GM19240 (cell line): ENCODE results near the gene SBK1.
"Not testable (repeated sequence)": the region's sequence is repeated elsewhere in the genome, so short reads cannot be mapped to it uniquely, and the experiment has no call there.

Experiments
- DNase-seq: peaks from one replicate; pipeline ENCODE4 v3.0.0; 2011; ENCODE audit warnings: low spot score; ENCODE audit not compliant: insufficient read length

SBK1 gene

DNA sequence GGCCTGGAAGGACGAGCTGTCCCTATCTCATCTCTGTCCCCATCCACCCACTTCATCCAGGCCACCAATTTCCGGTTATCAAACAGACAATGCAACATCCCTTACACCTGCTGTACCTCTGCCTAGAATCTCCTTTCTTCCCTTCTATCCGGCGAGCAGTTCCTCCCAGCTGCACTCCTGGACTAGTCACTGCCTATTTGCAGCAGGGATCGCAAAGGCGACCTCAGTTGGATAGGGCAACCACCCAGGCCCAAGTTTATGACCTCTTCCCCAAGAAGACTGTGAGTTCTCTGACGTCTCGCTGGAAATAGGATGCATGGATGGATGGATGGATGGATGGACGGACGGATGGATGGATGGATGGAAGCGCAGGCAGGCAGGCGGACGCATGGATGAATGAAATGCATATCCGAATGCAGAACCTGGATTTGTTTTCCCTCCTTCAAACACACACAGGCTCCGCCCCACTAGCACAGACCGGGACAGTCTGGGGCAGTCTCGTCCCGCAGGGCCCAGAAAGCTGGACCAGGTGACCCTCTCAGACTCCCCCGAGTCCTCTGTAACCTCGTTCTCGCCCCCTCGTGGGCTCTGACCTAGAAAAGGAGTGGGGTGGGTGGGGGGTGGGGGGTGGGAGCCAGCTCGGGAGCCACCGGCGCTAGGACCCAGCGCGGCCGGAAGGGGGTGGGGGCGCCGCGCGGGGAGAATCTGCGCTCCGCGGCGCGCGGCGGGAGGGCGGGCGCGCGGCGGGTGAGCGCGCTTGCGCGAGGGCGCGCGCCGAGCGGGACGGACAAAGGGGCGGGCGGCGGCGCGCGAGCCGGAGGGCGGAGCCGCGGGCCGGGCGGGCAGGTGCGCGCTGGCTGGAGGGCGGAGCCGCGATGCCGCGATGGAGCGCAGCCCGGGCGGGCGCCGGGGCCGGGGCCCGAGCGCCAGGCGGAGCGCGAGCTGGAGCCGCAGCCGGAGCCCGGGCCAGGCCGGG is at the start of gene SBK1:
Gene SBK1 (plus strand): TSS at position 875 of the 976 bp plus-strand sequence. CDS start 24,867 bp downstream, outside the sequence.
- peak; percentile 90 for DNase-seq

GRCh38 chr16:28249483-28249882 is 42.8 kb upstream of the SBK1 start:
- DNase-seq: not testable (repeated sequence)

- DNase-seq: no peak
These were observed 41.3 kb upstream of the SBK1 start for GRCh38 chr16:28250999-28251398.

GRCh38 chr16:28254158-28254557 is 38.2 kb upstream of the SBK1 start:
- no peak for DNase-seq

DNA sequence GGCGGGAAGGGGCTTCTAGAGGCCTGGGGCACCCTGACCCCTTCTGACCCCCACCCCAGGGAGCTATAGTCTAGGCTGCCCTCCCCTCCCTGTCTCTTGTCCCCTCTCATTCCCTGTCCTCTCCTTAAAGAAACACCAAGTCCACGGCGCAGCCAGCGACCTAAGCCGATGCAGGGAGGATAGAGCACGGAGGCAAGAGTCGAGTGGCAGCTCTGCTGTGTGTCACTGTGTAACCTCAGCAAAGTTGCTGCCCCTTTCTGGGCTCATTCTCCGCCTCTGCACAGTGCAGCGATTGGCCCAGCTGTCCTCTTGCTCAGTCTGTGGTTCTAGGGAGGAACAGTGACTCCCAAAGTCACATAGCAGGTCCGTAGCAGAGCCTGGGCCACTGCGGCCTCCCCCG is 36.5 kb upstream of the SBK1 start:
- DNase-seq: no peak

DNA sequence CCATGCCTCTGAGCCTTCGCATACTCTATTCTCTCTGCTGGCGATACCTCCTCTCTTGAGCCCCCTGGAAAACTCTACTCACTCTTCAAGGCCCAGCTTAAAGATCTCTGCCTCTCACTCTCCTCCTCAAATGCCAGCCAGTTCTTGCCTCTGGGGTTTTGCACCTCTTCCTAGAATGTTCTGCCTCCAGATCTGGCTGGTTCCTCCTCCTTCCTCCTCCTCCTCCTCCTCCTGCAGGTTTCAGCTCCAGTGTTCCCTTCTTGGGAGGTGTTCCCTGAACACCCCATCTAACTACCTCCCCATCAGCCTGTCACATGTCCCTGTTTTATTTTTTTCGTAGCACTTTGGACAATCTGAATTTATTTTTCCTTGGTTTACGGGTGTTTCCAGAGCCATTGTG is 35.1 kb upstream of the SBK1 start:
- no peak for DNase-seq

DNA sequence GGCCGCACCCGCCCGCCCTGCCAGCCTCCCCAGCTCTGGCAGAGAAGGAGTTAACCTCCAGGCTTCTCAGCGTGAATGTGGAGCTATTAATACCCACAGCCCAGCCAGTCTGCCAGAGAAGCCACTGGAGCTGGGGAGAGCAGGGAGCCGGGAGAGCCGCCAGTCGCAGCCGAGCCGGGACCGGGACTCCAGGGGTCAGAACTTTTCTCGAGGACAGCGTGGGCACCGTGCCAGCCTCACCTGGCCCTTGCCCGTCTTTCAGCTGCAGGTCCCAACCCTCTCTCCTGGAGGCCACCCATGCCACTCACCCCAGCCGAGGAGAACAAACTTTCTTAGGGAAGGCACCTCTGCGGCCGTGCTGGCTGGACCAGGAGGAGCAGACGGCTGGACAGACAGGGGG is 33.8 kb upstream of the SBK1 start:
- DNase-seq: no peak

- DNase-seq: no peak
These were observed 33.1 kb upstream of the SBK1 start for GRCh38 chr16:28259091-28259780.

DNA sequence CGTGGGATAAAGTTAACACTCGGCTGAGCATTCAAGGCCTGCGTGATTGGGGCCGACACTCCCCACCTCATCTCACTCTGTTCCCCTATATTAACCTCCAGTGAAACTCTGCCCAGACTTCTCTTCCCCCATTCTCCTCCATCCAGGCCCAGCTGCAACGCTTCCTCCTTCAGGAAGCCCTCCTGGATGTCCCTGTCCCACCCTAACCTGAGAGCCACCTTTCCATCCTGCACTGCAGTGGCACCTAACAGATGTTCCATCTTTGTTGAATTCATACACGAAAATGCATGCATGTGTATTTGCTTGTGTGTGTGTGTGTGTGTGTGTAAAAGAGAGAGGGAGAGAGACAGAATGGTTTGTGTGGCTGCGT is 32.6 kb upstream of the SBK1 start:
- DNase-seq: no peak

DNA sequence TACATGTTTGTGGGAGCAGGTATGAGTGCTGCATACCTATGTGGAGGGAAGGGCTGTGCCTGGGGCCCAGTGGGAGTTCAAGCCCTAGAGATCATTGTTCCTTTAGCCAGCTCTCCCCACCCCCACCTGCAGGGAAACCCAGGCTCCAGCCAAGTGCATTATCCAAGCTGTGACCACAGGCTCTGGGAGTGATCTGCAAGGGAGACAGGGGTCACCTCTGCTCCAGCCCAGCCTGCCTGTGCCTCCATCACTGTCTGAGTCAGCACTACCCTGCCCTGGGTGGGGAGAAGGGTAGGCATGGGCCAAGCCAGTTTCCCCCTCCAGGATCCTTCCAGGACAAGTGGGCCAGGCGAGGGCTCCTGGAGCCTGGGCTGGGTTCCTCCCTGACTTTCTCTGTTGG is 32.1 kb upstream of the SBK1 start:
- DNase-seq: no peak

DNA sequence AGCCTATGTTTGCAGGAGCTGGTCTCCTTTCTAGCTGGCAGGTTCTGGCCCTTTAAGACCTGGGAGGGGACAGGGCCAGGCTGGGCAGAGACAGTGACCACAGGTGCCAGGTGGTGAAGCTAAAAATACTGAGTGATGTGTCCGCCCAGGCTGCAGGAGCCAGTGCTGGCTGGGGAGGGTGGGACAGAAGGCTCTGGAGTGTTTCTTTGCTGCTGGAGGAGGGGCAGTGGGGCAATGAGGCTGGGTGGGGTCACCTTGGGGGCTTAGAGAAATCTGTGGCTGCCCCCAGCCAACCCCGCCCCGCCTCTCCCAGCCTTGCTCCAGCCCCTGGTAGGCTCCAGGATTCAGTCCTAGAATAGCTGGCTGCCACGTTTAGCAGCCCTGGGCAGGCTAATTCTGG is 30.4 kb upstream of the SBK1 start:
- DNase-seq: no peak

- DNase-seq: no peak
These were observed 29.0 kb upstream of the SBK1 start for GRCh38 chr16:28263305-28263704.

DNA sequence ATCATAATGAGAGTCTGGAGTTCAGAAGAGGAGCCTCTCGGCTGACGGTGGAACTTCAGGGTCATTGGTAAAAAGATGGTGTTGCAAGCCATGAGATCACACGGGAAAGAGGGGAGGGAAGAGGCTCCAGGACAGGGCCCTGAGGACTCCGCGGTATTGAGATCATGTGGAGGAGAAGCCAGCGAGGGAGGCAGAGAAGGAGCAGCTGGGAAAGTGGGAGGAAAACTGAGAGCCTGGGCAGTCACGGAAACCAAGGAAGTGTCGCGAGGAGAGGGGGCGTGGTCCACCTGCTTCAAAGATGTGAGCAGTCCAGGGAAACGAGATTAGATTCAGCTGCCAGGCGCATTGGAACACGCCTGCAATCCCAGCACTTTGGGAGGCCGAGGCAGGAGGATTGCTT is 27.7 kb upstream of the SBK1 start:
- no peak for DNase-seq

DNA sequence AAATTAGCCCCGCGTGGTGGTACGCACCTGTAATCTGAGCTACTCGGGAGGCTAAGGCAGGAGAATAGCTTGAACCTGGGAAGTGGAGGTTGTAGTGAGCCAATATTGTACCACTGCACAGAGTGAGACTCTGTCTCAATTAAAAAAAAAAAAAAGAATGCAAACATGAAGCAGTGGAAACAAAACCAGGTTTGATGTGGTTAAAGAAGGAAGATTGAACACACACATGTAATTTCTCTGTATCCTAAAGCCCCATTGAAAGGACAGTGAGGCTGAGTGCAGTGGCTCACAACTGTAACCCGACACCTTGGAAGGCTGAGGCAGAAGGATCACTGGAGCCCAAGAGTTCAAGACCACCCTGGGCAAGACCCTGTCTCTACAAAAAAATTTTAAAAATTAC is 26.5 kb upstream of the SBK1 start:
- DNase-seq: no peak

DNA sequence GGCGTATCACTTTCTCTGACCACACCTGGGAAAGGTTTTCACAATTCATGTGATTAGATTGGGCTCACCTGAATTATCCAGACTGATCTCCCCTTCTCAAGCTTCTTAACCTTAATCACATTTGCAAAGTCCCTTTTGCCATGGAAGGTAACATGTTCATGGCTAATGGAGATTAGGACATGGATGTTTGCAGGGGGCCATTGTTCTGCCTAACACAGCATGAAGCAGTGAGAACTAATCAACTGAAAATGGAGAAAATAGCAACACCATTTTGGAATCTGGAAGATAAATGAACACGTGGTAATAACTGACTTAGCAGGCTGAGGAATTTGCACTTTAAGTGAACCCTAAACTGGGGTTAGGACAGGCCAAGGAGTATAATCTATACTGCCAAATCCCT is 25.0 kb upstream of the SBK1 start:
- no peak for DNase-seq

- no peak for DNase-seq
These were observed 18.8 kb upstream of the SBK1 start for GRCh38 chr16:28273511-28273910.

GRCh38 chr16:28274676-28275075 is 17.6 kb upstream of the SBK1 start:
- DNase-seq: no peak

- DNase-seq: no peak
These were observed 16.0 kb upstream of the SBK1 start for GRCh38 chr16:28276301-28276700.

- DNase-seq: peak; percentile 80
These were observed 14.6 kb upstream of the SBK1 start for GRCh38 chr16:28277537-28278388.

- DNase-seq: no peak
These were observed 13.3 kb upstream of the SBK1 start for GRCh38 chr16:28279006-28279405.
